Measurements from ENCODE around the gene ORAI2. TPM values are rescaled to one million over a fixed set of nuclear protein-coding genes. Genes with fewer than 3 reads are reported as not detected.
"Not testable (repeated sequence)": the region's sequence is repeated elsewhere in the genome, so short reads cannot be mapped to it uniquely, and the experiment has no call there.

Gene ORAI2
- polyA plus RNA-seq, 1 donor (not counting 4 experiments of a cell fraction or from before 2014, with no cell fraction given) = 2.0 TPM

DNA sequence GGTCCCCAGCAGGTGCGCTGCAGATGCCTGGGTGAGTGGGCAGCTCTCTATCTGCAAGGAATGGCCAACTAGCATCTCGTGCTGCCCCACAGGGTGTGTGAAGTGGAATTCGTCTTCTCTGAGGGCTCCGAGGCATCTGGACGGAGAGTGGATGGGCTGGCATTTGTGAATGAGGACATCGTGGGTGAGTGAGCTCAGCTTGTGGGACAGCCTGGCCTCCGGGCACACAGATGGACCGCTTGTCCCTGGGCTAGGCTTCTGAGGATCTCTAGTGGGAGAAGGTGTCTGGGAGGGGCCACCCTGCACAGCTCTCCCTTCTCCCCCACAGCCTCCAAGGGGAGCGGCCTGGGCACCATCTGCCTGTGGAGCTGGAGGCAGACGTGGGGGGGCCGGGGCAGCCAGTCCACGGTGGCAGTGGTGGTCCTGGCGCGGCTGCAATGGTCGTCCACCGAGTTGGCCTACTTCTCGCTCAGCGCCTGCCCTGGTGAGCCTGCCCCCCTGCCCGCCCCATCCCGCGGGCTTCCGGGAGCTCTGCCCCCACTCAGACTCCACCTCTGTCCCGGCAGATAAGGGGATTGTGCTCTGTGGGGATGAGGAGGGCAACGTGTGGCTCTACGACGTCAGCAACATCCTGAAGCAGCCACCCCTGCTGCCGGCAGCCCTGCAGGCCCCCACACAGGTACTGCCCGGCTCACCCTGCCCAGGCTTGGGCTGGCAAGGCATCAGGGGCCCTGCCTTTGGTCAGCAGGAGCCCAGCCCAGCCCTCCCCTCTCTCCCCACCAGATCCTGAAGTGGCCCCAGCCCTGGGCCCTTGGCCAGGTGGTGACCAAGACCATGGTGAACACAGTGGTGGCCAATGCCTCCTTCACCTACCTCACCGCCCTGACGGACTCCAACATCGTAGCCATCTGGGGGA, 39.0 kb downstream of the ORAI2 start:
- TF ChIP-seq, protein P1, sequence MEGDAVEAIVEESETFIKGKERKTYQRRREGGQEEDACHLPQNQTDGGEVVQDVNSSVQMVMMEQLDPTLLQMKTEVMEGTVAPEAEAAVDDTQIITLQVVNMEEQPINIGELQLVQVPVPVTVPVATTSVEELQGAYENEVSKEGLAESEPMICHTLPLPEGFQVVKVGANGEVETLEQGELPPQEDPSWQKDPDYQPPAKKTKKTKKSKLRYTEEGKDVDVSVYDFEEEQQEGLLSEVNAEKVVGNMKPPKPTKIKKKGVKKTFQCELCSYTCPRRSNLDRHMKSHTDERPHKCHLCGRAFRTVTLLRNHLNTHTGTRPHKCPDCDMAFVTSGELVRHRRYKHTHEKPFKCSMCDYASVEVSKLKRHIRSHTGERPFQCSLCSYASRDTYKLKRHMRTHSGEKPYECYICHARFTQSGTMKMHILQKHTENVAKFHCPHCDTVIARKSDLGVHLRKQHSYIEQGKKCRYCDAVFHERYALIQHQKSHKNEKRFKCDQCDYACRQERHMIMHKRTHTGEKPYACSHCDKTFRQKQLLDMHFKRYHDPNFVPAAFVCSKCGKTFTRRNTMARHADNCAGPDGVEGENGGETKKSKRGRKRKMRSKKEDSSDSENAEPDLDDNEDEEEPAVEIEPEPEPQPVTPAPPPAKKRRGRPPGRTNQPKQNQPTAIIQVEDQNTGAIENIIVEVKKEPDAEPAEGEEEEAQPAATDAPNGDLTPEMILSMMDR (optimal IDR thresholded peaks at IDR 0.05 in 1 of 3, IDR thresholded peaks at IDR 0.05 in 1 of 3, conservative IDR thresholded peaks at IDR 0.05 in 1 of 3; ENCODE audit: extremely low read depth in 1 of 3, insufficient read depth in 2 of 3, low read length in 3 of 3) = no peak
- H3K79me2 ChIP-seq (ENCODE audit: control insufficient read depth, insufficient read depth, low read length) = no peaks in the 10 kb centered on the region
- H3K9ac ChIP-seq (ENCODE audit: control insufficient read depth, extremely low read depth, insufficient read depth, low read length) = no peak overlapping the region
- H3K4me3 ChIP-seq (ENCODE audit: control insufficient read depth in 2 of 3, extremely low read depth in 1 of 3, insufficient read depth in 2 of 3, low read depth in 1 of 3, low read length in 3 of 3) = no peak overlapping the region
- dilution Hi-C loops (cut with MboI; ENCODE audit: extremely low pct_ligation_motif_present, low sequenced_read_pairs) = no loop called here
- no peaks in the 10 kb centered on the region for H3K9me1 ChIP-seq (ENCODE audit: control insufficient read depth, extremely low read depth, insufficient read depth, low read length)
- no peaks in the 10 kb centered on the region for H3K4me1 ChIP-seq (ENCODE audit: control insufficient read depth, extremely low read depth, insufficient read depth, low read length)
- no peak for FAIRE-seq
- no peak for DNase-seq (ENCODE audit: low read depth, low spot score)
- H3K27me3 ChIP-seq (ENCODE audit: control insufficient read depth, extremely low read depth, insufficient read depth, low read length) = no peaks in the 10 kb centered on the region
- no peak overlapping the region for H3K4me2 ChIP-seq (ENCODE audit: control insufficient read depth, extremely low read depth, insufficient read depth, low read depth, low read length)
- no peaks in the 10 kb centered on the region for H3K9me3 ChIP-seq (ENCODE audit: control insufficient read depth, low read depth, low read length)
- H3K27ac ChIP-seq (ENCODE audit: control insufficient read depth, insufficient read depth, low read length) = no peak overlapping the region
- H2AFZ ChIP-seq (ENCODE audit: control insufficient read depth, low read length) = no peak overlapping the region
- peaks cover 6 to 8% of the 10 kb centered on the region in 2 experiments for H3K36me3 ChIP-seq (ENCODE audit: control insufficient read depth in 2 of 2, extremely low read depth in 1 of 2, insufficient read depth in 2 of 2, low read length in 2 of 2)
- H4K20me1 ChIP-seq (ENCODE audit: control insufficient read depth, extremely low read depth, insufficient read depth, low read length) = no peaks in the 10 kb centered on the region

DNA sequence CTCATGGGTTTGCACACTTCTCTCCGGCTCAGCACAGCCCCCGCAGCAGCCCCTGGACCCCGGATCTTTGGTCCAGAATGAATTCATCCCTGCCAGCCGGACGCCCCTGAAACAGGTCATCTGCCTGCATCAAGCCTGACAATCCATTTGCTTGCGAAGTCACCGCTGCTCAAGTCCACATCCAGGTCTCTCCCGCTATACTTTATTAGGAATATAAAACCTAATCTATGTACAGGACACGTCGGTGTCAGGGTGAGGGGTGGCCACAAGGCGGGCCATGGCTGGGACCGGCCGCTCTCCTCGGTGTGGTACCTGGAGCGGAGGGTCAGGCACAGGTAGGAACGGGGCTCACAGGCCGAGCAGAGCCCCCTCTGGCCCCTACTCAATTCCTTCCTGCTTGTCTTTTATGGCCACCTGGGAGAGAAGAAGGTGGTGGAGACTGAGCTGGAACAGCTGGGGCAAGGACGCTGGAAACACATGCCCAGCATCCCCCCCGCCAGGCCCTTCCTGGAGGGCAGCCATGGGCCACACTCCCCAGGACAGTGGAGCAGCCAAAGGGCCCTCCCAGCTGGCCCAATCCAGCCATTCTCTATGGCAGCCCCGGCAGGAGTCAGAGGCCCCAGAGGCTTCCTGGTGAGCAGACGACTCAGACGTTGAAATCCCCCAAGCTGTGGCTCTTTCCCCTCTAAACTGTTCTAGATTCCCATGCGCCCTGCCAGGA, 40.1 kb downstream of the ORAI2 start:
- no peak for FAIRE-seq
- Histone ChIP-seq H2AFZ (ENCODE audit: control insufficient read depth, low read length) (no peak overlapping the region), H3K9ac (ENCODE audit: control insufficient read depth, extremely low read depth, insufficient read depth, low read length) (no peak overlapping the region), H3K27ac (ENCODE audit: control insufficient read depth, insufficient read depth, low read length) (no peak overlapping the region), H3K27me3 (ENCODE audit: control insufficient read depth, extremely low read depth, insufficient read depth, low read length) (no peaks in the 10 kb centered on the region), H3K79me2 (ENCODE audit: control insufficient read depth, insufficient read depth, low read length) (peaks cover 2% of the 10 kb centered on the region), H3K4me1 (ENCODE audit: control insufficient read depth, extremely low read depth, insufficient read depth, low read length) (no peaks in the 10 kb centered on the region), H3K9me1 (ENCODE audit: control insufficient read depth, extremely low read depth, insufficient read depth, low read length) (no peaks in the 10 kb centered on the region), H3K4me2 (ENCODE audit: control insufficient read depth, extremely low read depth, insufficient read depth, low read depth, low read length) (no peak overlapping the region), H3K4me3 (ENCODE audit: control insufficient read depth in 2 of 3, extremely low read depth in 1 of 3, insufficient read depth in 2 of 3, low read depth in 1 of 3, low read length in 3 of 3) (no peak overlapping the region), H3K36me3 (ENCODE audit: control insufficient read depth in 2 of 2, extremely low read depth in 1 of 2, insufficient read depth in 2 of 2, low read length in 2 of 2) (peaks cover 6 to 8% of the 10 kb centered on the region in 2 experiments), H3K9me3 (ENCODE audit: control insufficient read depth, low read depth, low read length) (no peaks in the 10 kb centered on the region), H4K20me1 (ENCODE audit: control insufficient read depth, extremely low read depth, insufficient read depth, low read length) (no peaks in the 10 kb centered on the region)
- no peak for TF ChIP-seq EZH2 (IDR thresholded peaks at IDR 0.05; ENCODE audit: low read length)
- TF ChIP-seq, protein P1 (optimal IDR thresholded peaks at IDR 0.05 in 1 of 3, IDR thresholded peaks at IDR 0.05 in 1 of 3, conservative IDR thresholded peaks at IDR 0.05 in 1 of 3; ENCODE audit: extremely low read depth in 1 of 3, insufficient read depth in 2 of 3, low read length in 3 of 3) = no peak
- dilution Hi-C loops (cut with MboI; ENCODE audit: extremely low pct_ligation_motif_present, low sequenced_read_pairs) = no loop called here
- DNase-seq (ENCODE audit: low read depth, low spot score) = no peak

DNA sequence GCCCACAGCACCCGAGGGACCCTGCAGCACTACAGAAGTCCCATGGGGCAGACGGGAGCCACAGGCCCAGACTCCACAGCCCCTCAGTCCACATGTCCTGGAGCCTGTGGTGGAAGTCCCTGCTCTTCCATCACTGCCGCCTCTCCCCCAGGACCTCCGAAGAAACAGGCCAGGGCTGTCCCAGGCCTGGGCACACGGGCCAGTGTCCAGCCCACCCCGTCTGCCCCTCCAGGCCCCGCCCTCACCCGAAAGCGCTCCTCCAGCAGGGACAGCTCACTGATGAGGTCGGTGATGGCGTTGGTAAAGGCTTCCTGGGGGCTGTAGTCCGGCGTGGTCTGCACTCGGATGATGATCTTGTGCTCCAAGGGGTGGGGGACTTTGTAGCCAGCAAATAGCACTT, 40.7 kb downstream of the ORAI2 start:
- H3K4me2 ChIP-seq (ENCODE audit: control insufficient read depth, extremely low read depth, insufficient read depth, low read depth, low read length); DNase-seq (ENCODE audit: low read depth, low spot score); H4K20me1 ChIP-seq (ENCODE audit: control insufficient read depth, extremely low read depth, insufficient read depth, low read length); H3K36me3 ChIP-seq (ENCODE audit: control insufficient read depth in 2 of 2, extremely low read depth in 1 of 2, insufficient read depth in 2 of 2, low read length in 2 of 2); FAIRE-seq; H3K9me3 ChIP-seq (ENCODE audit: control insufficient read depth, low read depth, low read length); dilution Hi-C loops (cut with MboI; ENCODE audit: extremely low pct_ligation_motif_present, low sequenced_read_pairs); H2AFZ ChIP-seq (ENCODE audit: control insufficient read depth, low read length); H3K27ac ChIP-seq (ENCODE audit: control insufficient read depth, insufficient read depth, low read length); H3K79me2 ChIP-seq (ENCODE audit: control insufficient read depth, insufficient read depth, low read length); H3K4me3 ChIP-seq (ENCODE audit: control insufficient read depth in 2 of 3, extremely low read depth in 1 of 3, insufficient read depth in 2 of 3, low read depth in 1 of 3, low read length in 3 of 3); H3K9ac ChIP-seq (ENCODE audit: control insufficient read depth, extremely low read depth, insufficient read depth, low read length); H3K4me1 ChIP-seq (ENCODE audit: control insufficient read depth, extremely low read depth, insufficient read depth, low read length); H3K27me3 ChIP-seq (ENCODE audit: control insufficient read depth, extremely low read depth, insufficient read depth, low read length); H3K9me1 ChIP-seq (ENCODE audit: control insufficient read depth, extremely low read depth, insufficient read depth, low read length): not testable (repeated sequence)
